GM21528 (cell line): ENCODE results near the gene RTL1.

Experiments
- ATAC-seq: cut with Tn5 transposase; IDR thresholded peaks from one replicate; pipeline ENCODE4 v1.9.1; 2021; ENCODE audit warnings: mild to moderate bottlenecking, moderate library complexity; ENCODE audit not compliant: unreplicated experiment, low FRiP score

RTL1 gene

GRCh38 chr14:100867631-100868315, 35.7 kb downstream of the RTL1 start:
- ATAC-seq: no peak

DNA sequence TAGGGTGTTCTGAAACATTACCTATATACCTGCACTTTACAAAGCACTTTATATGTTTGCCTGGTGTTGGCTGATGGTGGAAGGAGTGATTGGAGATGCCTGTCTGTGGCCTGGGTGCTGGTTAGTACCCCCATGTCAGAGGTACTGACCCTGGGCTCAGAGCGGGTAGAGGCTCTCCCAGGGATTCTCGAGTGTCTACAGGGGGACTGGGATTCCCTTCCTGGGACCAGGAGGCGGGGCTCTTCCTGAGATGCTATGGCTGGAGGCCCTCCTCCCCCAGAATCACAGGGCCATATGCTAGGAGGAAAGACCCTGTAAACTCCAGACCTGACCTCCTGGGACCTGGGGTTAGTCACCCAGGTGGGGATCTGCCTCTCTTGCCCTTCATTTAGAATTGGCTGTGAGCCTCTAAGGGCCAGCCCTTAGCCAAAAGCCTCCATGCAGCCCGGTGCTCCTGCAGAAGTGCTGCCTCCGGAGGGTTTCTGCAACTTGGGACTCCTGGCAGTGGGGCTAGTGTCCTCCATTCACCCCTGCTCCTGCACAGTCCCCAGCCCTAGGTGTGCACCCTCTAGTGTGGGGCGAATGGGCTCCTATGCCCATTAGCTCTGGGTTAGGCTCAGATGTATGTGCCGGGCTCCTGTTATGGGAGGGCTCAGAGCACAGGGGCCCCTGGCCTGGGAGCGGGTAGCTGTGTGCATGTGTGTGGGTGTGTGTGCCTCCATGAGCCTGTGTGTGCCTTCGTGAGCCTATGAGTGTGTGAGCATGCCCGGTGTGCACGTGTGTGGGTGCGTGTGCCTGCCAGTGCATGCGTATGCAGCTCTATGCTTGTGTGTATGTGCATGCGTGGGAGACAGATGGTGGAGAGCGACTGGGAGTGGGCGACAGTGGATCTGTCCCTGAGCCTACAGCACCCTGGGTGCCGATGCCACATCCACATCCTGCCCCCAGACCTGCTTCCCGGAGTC, 36.6 kb downstream of the RTL1 start:
- no peak for ATAC-seq

- no peak for ATAC-seq
Measured at GRCh38 chr14:100865682-100866591, 37.6 kb downstream of the RTL1 start.

DNA sequence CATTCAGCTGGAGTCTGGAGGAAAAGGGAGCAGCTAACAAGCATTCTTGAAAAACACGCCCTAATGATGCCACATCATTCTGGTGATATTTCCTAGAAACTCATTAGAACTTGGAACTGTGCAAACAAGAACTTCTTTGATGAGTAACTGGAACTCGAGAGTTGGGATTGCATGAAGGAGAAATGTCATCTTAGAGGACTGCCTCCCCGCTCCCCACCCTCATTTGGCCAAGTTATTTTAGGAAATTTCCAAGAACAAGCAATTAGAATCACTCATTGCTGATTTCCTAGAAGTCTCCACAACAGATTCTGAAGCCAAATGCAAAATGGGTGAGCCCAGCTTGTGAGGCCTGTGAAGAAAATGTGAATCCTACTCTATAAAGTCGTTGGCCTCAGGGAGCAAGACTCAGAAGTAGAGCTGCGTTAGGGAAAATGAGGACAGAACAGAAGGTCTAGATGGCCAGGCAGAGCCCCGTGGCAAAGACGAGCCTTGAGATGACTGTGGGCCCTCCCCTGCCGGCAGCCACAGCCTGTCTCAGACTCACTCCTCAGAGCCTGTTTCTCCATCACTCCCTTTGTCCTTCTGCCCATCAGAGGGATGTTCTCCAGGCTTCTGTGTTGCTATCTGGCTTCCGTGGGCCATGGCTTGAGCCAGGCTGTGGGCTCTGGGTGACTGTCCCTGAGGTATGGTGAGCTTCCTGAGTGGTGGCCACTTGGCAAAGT, 38.4 kb downstream of the RTL1 start:
- no peak for ATAC-seq

- ATAC-seq: no peak
Measured at GRCh38 chr14:100864206-100864605, 39.3 kb downstream of the RTL1 start.

DNA sequence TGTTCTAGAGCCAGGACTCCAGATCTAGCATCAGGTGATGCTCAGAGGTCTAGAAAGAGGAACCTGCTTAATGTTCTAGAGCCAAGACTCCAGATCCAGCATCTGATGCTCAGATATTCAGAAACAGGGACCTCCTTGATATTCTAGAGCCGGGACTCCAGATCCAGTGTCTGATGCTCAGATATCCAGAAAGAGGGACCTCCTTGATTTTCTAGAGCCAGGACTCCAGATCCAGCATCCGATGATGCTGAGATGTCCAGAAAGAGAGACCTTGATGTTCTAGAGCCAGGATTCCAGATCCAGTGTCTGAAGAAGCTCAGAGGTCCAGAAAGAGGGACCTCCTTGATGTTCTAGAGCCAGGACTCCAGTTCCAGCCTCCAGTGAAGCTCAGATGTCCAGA, 40.7 kb downstream of the RTL1 start:
- ATAC-seq: no peak

GRCh38 chr14:100862277-100862676, 41.2 kb downstream of the RTL1 start:
- ATAC-seq: no peak

- ATAC-seq: no peak
Measured at GRCh38 chr14:100861937-100862247, 41.6 kb downstream of the RTL1 start.

GRCh38 chr14:100861188-100861936, 42.2 kb downstream of the RTL1 start:
- ATAC-seq: no peak

- no peak for ATAC-seq
Measured at GRCh38 chr14:100860556-100861187, 42.9 kb downstream of the RTL1 start.

- ATAC-seq: no peak
Measured at GRCh38 chr14:100859781-100860180, 43.7 kb downstream of the RTL1 start.

GRCh38 chr14:100858838-100859220, 44.7 kb downstream of the RTL1 start:
- ATAC-seq: no peak

- no peak for ATAC-seq
Measured at GRCh38 chr14:100857923-100858837, 45.3 kb downstream of the RTL1 start.

DNA sequence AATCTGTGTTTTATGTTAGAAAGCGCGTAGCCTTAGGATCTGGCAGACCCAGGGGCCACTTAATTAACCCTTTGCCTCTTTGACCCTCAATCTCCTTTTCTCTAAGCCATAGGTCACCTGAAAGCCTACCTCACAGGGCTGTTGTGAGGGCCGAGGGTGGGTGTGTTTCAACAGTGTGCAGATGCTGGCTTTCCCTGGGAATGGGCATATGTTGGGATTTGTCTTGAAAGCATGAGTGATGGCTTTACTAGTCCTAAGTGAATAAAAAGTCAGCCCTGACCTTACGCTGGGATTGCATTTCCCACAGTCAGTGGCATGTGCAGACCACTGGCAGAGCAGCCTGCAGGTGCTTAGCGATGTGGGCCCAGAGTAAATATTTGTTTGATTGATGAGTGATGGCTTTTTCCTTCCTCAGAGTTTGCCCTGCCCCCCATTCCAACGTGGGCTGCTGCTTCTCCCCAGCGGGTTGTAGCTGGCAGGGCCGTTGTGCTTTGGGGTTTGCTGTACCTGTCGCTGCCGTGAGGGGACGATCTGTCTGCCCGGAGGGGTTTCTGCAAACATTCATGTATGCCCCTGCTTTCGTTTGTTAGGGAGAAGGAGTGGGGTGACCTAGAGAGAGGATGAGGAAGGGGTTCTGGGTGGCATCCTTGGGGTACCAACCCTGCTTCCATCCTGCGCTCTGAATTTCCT, 46.1 kb downstream of the RTL1 start:
- ATAC-seq: no peak

DNA sequence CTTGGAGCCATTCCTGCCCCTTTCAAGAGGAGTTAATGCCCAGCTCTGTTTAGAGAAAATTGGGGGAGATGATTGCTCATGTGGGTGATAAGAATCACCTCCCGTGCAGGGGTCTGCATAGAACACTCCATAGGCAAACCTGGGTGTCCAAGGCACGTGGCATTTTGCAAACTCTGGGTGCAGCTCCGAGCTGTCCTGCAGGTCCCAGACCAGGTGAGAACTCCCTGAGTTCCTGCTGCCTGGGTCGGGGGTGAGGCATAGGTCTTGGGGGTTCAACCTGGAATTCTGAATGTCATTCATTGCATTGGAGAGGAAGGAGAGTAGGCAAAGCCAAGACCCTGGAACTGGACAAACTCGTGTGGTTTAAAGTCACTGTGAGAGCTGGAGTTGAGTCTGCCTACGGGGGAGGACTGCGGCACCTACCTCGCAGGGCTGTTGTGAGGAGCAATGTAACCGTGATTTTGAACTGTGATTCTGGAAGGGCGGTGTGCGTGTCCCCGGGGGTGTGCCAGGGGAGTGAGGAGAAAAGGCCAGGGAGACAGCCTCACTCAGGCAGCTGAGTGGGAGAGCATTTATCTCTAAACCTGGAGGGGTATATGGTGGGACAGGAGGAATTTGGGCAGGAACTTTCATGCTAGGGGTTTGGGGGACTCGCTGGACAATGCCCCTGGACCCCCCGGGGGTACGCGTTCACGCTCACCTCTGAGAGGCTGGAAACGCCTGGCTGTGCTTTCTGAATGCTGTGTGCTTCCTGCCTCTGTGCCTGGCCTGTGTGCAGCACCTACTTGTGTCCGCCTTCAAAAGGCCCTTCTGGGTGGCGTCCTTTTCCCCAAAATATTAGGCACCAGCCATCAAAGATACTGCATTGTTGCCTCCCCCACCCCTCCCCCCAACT, 47.2 kb downstream of the RTL1 start:
- no peak for ATAC-seq

DNA sequence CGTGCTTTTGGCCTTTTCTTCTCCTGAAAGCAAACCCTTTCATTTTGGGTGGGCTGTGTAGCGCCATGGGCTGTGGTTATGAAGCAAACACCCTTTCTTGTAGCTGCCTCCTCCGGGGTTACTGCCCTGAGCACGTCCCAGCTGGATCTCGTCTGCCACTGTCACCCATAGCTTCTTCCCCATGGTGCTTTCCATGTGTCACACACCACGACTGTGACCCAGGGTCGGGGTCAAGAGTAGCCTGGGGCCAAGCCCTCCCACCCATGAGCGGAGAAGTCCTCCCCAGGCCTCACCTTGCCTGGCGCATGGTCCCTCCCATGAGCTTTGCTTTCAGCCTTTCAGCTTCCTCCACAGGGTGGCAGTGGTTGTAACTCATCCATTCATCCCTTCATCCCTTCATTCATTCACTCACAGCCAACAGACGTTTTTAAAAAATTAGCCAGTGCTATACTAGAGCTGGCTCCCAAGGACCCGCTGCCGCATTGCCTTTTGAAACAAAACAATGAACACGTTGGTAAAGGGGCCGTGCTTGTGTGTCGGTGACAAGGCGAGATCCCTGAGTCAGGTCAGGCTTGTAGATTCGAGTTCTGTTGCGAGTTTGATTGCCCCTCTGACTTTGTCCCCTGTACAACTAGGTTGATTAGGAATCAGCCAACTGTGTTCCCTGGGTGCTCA, 48.1 kb downstream of the RTL1 start:
- ATAC-seq: no peak
